HCT116 (cell line): ENCODE results near the gene EIF4G3. TPM values are rescaled to one million over a fixed set of nuclear protein-coding genes. Genes with fewer than 3 reads are reported as not detected.

Experiments used
- ATAC-seq: fragments of 200-7000 bp; cut with Tn5 transposase; 2 replicates; pipeline ENCODE4 v1.9.1; 2020; ENCODE audit warnings: mild to moderate bottlenecking, moderate library complexity
- BruUV-seq: library from RNA; stranded (reverse); fragments of 400-500 nt; replicated peaks from 2 replicates; lab custom pipeline; 2021; lab: Mats Ljungman, UMichigan
- CTCF ChIA-PET: fragments of 300-600 bp; sonication (Branson Sonifier 250); formaldehyde crosslinking; loops from one replicate; lab custom pipeline; 2021; ENCODE audit warnings: antibody characterized with exemption; lab: Charles Lee
- POLR2A ChIA-PET: fragments of 300-600, 350-600 bp; sonication (Branson Sonifier 250); formaldehyde crosslinking; loops from one replicate; lab custom pipeline; 2021; ENCODE audit warnings: antibody characterized with exemption; lab: Charles Lee
- RAD21 ChIA-PET, 2 experiments: fragments of 300-600 bp; sonication (Branson Sonifier 250); formaldehyde crosslinking; loops; one replicate each; lab custom pipeline; 2023; ENCODE audit warnings: low total read pairs in 2 of 2; ENCODE audit not compliant: uncharacterized antibody in 2 of 2, unreplicated experiment in 2 of 2, low non-redundant PET in 1 of 2; lab: Charles Lee
- DNase-seq: peaks from one replicate; pipeline ENCODE4 v3.0.0-alpha.2; 2010; ENCODE audit warnings: low read depth, low spot score
- H2AFZ ChIP-seq: fragments of 200-600 bp; shearing (Covaris generic), sonication (generic); 2 replicates; pipeline ENCODE4 v1.6.1; 2017; ENCODE audit warnings: low read depth, mixed run types, mixed read lengths, antibody characterized with exemption, low read length; ENCODE audit not compliant: poor library complexity, severe bottlenecking
- H3K27ac ChIP-seq: 2 replicates; pipeline ENCODE4 v1.5.1; 2012; ENCODE audit warnings: low read depth, low read length
- H3K27me3 ChIP-seq: fragments of 200-600 bp; sonication (generic); 2 replicates; pipeline ENCODE4 v1.6.1; 2016; ENCODE audit warnings: mixed run types, low read length, mixed read lengths; ENCODE audit not compliant: insufficient read depth
- H3K36me3 ChIP-seq, 2 experiments: fragments of 200-500 bp in 1 of 2; fragments of 200-600 bp in 1 of 2; sonication (Bioruptor generic) in 1 of 2; sonication (generic) in 1 of 2; 2 replicates each; pipeline versions ENCODE4 v1.5.1 to v1.6.1; 2014 to 2016; ENCODE audit warnings: low read length in 2 of 2, inconsistent platforms in 1 of 2, mixed read lengths in 1 of 2, mixed run types in 1 of 2; ENCODE audit not compliant: insufficient read depth in 2 of 2, control insufficient read depth in 1 of 2
- H3K4me1 ChIP-seq, 2 experiments: fragments of 200-600 bp in 1 of 2; sonication (generic) in 1 of 2; 2 replicates each; pipeline versions ENCODE4 v1.5.1 to v1.6.1; 2012 to 2017; ENCODE audit warnings: low read length in 2 of 2, inconsistent platforms in 1 of 2, mild to moderate bottlenecking in 1 of 2, mixed read lengths in 1 of 2, mixed run types in 1 of 2, moderate library complexity in 1 of 2; ENCODE audit not compliant: insufficient read depth in 2 of 2, control insufficient read depth in 1 of 2
- H3K4me2 ChIP-seq: fragments of 200-600 bp; sonication (generic); 2 replicates; pipeline ENCODE4 v1.6.1; 2017; ENCODE audit warnings: mixed run types, low read length, mixed read lengths
- H3K4me3 ChIP-seq, 2 experiments: fragments of 200-600 bp in 1 of 2; sonication (generic) in 1 of 2; replicated peaks in 1 of 2; 2 replicates each; pipeline ENCODE4 v1.5.1; 2011 to 2016; ENCODE audit warnings: low read length in 2 of 2, control low read depth in 1 of 2, low read depth in 1 of 2, mild to moderate bottlenecking in 1 of 2, mixed read lengths in 1 of 2, mixed run types in 1 of 2
- H3K79me2 ChIP-seq: fragments of 200-600 bp; sonication (generic); 2 replicates; pipeline ENCODE4 v1.6.1; 2017; ENCODE audit warnings: mild to moderate bottlenecking, mixed run types, low read length, moderate library complexity, mixed read lengths; ENCODE audit not compliant: insufficient read depth
- H3K9ac ChIP-seq: fragments of 200-600 bp; sonication (generic); 2 replicates; pipeline ENCODE4 v1.6.1; 2016; ENCODE audit warnings: low read length, mixed read lengths
- H3K9me2 ChIP-seq: fragments of 200-600 bp; sonication (generic), shearing (Covaris generic); 2 replicates; pipeline ENCODE4 v1.6.1; 2017; ENCODE audit warnings: mixed run types, mild to moderate bottlenecking, moderate library complexity; ENCODE audit not compliant: insufficient read depth
- H3K9me3 ChIP-seq, 2 experiments: fragments of 200-500 bp in 1 of 2; fragments of 200-600 bp in 1 of 2; sonication (Bioruptor generic) in 1 of 2; sonication (generic) in 1 of 2; 2 replicates each; pipeline ENCODE4 v1.6.1; 2014 to 2017; ENCODE audit warnings: low read length in 2 of 2, mixed read lengths in 2 of 2, inconsistent platforms in 1 of 2, low read depth in 1 of 2, mild to moderate bottlenecking in 1 of 2, mixed run types in 1 of 2, moderate library complexity in 1 of 2; ENCODE audit not compliant: control insufficient read depth in 1 of 2, insufficient read depth in 1 of 2
- H4K20me1 ChIP-seq: fragments of 200-600 bp; sonication (generic), shearing (Covaris generic); 2 replicates; pipeline ENCODE4 v1.6.1; 2017; ENCODE audit warnings: mixed run types, mild to moderate bottlenecking, moderate library complexity; ENCODE audit not compliant: insufficient read depth
- ELF1 ChIP-seq: IDR thresholded peaks from 2 replicates; pipeline ENCODE4 v1.6.1; 2012; ENCODE audit warnings: low read depth, borderline replicate concordance
- EZH2 ChIP-seq: fragments of 200-600 bp; sonication (generic); IDR thresholded peaks from 2 replicates; pipeline ENCODE4 v1.6.1; 2017; ENCODE audit warnings: antibody characterized with exemption, mixed run types
- FOSL1 ChIP-seq: IDR thresholded peaks from 2 replicates; pipeline ENCODE4 v1.6.1; 2012; ENCODE audit warnings: low read depth
- JUND ChIP-seq: IDR thresholded peaks from 2 replicates; pipeline ENCODE4 v1.6.1; 2012
- RAD21 ChIP-seq: IDR thresholded peaks from 2 replicates; pipeline ENCODE4 v1.6.1; 2012; ENCODE audit warnings: low read depth, mild to moderate bottlenecking
- SIN3A ChIP-seq: IDR thresholded peaks from 2 replicates; pipeline ENCODE4 v1.6.1; 2012; ENCODE audit warnings: low read depth
- SP1 ChIP-seq: IDR thresholded peaks from 2 replicates; pipeline ENCODE4 v1.6.1; 2012; ENCODE audit warnings: low read depth
- SRF ChIP-seq: IDR thresholded peaks from 2 replicates; pipeline ENCODE4 v1.6.1; 2012; ENCODE audit warnings: low read depth
- TCF7L2 ChIP-seq: IDR thresholded peaks from 2 replicates; pipeline ENCODE4 v1.7.0; 2011; ENCODE audit warnings: borderline replicate concordance, inconsistent platforms; ENCODE audit not compliant: insufficient read depth, insufficient read length; ENCODE audit errors: extremely low read depth
- YY1 ChIP-seq: IDR thresholded peaks from 2 replicates; pipeline ENCODE4 v1.6.1; 2011; ENCODE audit warnings: low read length, low read depth, moderate library complexity, mild to moderate bottlenecking; ENCODE audit not compliant: insufficient replicate concordance; ENCODE audit errors: extremely low read depth
- ZFX ChIP-seq: fragments of 450-650 bp; IDR thresholded peaks from 2 replicates; pipeline ENCODE4 v1.6.1; 2017
- intact Hi-C: fragments of 100-400 bp; cut with micrococcal nuclease; formaldehyde crosslinking; loops from 2 replicates; pipeline ENCODE4 v1.10.0; 2022
- total RNA-seq: library from RNA; stranded (reverse); gene quantifications from one replicate; pipeline ENCODE4 v1.2.1, GENCODE V29; 2021; ENCODE audit not compliant: unreplicated experiment

The EIF4G3 gene
- total RNA-seq, 1 experiment from 2014 or later, result 40.1 TPM

- H3K9me2 ChIP-seq, result no peaks in the 10 kb centered on the region
- ChIA-PET POLR2A (no interaction called here), RAD21 (no interaction called here), CTCF (no interaction called here)
- no TSS peak for BruUV-seq
- H3K36me3 ChIP-seq, result peaks cover 52 to 65% of the 10 kb centered on the region in 2 experiments
- no peak overlapping the region for H3K4me2 ChIP-seq
- peaks cover 23% of the 10 kb centered on the region; the same call in 1 of the 2 replicates for H4K20me1 ChIP-seq
- H3K4me3 ChIP-seq, result no peak overlapping the region
- H3K9me3 ChIP-seq, result no peaks in the 10 kb centered on the region
- DNase-seq (no peak), ATAC-seq (no peak)
- H3K4me1 ChIP-seq, result no peaks in the 10 kb centered on the region
- no peaks in the 10 kb centered on the region for H3K27me3 ChIP-seq
- intact Hi-C loops, result no loop called here
- TF ChIP-seq EZH2 (no peak), SRF (no peak), SIN3A (no peak), TCF7L2 (no peak), JUND (no peak), SP1 (no peak), ELF1 (no peak), RAD21 (no peak), YY1 (no peak), ZFX (no peak), FOSL1 (no peak)
- peaks cover 100% of the 10 kb centered on the region for H3K79me2 ChIP-seq
- H3K27ac ChIP-seq, result no peak overlapping the region
- no peak overlapping the region for H3K9ac ChIP-seq
- H2AFZ ChIP-seq, result no peak overlapping the region
These were observed 401.0 kb downstream of the EIF4G3 start for GRCh38 chr1:20775700-20776099.

GRCh38 chr1:20771780-20772179 lies 404.9 kb downstream of the EIF4G3 start:
- no peak overlapping the region for H3K4me3 ChIP-seq
- peaks cover 82% of the 10 kb centered on the region for H3K79me2 ChIP-seq
- no peaks in the 10 kb centered on the region for H3K9me2 ChIP-seq
- H3K36me3 ChIP-seq, result peaks cover 61 to 84% of the 10 kb centered on the region in 2 experiments
- H3K27ac ChIP-seq, result no peak overlapping the region
- intact Hi-C loops, result no loop called here
- no peaks in the 10 kb centered on the region for H3K9me3 ChIP-seq
- H3K4me1 ChIP-seq, result no peaks in the 10 kb centered on the region
- no peak for TF ChIP-seq EZH2
- no peak for TF ChIP-seq SP1
- POLR2A ChIA-PET, result no interaction called here
- no peaks in the 10 kb centered on the region for H3K27me3 ChIP-seq
- H3K9ac ChIP-seq, result no peak overlapping the region
- ATAC-seq (no peak), DNase-seq (no peak)
- H3K4me2 ChIP-seq, result no peak overlapping the region
- H4K20me1 ChIP-seq, result peaks cover 11% of the 10 kb centered on the region; the same call in 1 of the 2 replicates
- RAD21 ChIA-PET, result no interaction called here
- CTCF ChIA-PET, result no interaction called here
- no TSS peak for BruUV-seq
- H2AFZ ChIP-seq, result no peak overlapping the region
